ENCODE results near the gene GJB6.
A peak's percentile ranks its signal among the peaks of the same experiment; 100 is the strongest.

DNA sequence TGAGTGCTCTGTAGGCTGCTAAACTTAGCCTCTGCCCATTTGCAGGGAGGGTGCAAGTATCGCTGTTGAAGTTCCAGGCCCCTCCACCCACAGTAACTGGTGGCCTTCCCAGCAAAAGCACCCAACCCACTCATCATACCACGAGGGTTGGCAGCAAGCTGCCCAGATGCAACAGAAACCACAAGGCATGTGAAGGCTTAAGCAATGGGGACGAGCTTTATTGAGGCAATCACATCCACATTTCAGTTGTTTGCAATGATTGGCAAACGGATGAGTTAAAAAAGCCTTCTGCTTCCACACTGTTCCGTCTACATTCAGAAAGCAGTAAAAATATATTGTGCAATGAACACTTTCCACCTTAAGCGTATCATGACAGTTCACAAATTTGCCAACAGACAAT lies 10.3 kb downstream of the GJB6 start:
- TF ChIP-seq POLR2A (IDR thresholded peaks at IDR 0.05; ENCODE audit: extremely low read depth, insufficient read length): no peak
- TF ChIP-seq, protein P1, sequence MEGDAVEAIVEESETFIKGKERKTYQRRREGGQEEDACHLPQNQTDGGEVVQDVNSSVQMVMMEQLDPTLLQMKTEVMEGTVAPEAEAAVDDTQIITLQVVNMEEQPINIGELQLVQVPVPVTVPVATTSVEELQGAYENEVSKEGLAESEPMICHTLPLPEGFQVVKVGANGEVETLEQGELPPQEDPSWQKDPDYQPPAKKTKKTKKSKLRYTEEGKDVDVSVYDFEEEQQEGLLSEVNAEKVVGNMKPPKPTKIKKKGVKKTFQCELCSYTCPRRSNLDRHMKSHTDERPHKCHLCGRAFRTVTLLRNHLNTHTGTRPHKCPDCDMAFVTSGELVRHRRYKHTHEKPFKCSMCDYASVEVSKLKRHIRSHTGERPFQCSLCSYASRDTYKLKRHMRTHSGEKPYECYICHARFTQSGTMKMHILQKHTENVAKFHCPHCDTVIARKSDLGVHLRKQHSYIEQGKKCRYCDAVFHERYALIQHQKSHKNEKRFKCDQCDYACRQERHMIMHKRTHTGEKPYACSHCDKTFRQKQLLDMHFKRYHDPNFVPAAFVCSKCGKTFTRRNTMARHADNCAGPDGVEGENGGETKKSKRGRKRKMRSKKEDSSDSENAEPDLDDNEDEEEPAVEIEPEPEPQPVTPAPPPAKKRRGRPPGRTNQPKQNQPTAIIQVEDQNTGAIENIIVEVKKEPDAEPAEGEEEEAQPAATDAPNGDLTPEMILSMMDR (IDR thresholded peaks at IDR 0.05; ENCODE audit: low read depth, low read length): no peak
- TF ChIP-seq, protein P2, sequence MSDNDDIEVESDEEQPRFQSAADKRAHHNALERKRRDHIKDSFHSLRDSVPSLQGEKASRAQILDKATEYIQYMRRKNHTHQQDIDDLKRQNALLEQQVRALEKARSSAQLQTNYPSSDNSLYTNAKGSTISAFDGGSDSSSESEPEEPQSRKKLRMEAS (IDR thresholded peaks at IDR 0.05; ENCODE audit: low read depth, low read length): peak; percentile 93

Measured in NB4 (cell line).